HepG2 (cell line): ENCODE measurements around the gene ARHGAP9. TPM values are rescaled to one million over a fixed set of nuclear protein-coding genes. Genes with fewer than 3 reads are reported as not detected.

Experiments used
- HNRNPUL1 ChIP-seq: fragments of 200-400 bp; formaldehyde crosslinking; IDR thresholded peaks from 2 replicates; pipeline ENCODE4 v1.6.1; 2017; ENCODE audit warnings: low read depth, mild to moderate bottlenecking, low read length, moderate library complexity
- MTA3 ChIP-seq: sonication (generic); formaldehyde crosslinking; IDR thresholded peaks from 2 replicates; pipeline ENCODE4 v1.4.0; 2020; ENCODE audit warnings: missing genetic modification reagents
- MTF2 ChIP-seq: sonication (generic); formaldehyde crosslinking; IDR thresholded peaks from 2 replicates; pipeline ENCODE4 v1.5.0; 2020; ENCODE audit warnings: missing genetic modification reagents, borderline replicate concordance
- NFE2L1 ChIP-seq: sonication (generic); formaldehyde crosslinking; IDR thresholded peaks from 2 replicates; pipeline ENCODE4 v1.4.0; 2020; ENCODE audit warnings: missing genetic modification reagents, mild to moderate bottlenecking, borderline replicate concordance
- NR3C1 ChIP-seq: sonication (generic); formaldehyde crosslinking; IDR thresholded peaks from 2 replicates; pipeline ENCODE4 v1.4.0; 2020; ENCODE audit warnings: missing genetic modification reagents
- PRDM10 ChIP-seq: sonication (generic); formaldehyde crosslinking; IDR thresholded peaks from 2 replicates; pipeline ENCODE4 v1.4.0; 2020; ENCODE audit warnings: low read depth, missing genetic modification reagents
- REPIN1 ChIP-seq: sonication (generic); formaldehyde crosslinking; IDR thresholded peaks from 2 replicates; pipeline ENCODE4 v1.8.0; 2022; ENCODE audit warnings: missing genetic modification reagents, low read depth, mild to moderate bottlenecking, borderline replicate concordance
- SMAD1 ChIP-seq: sonication (generic); formaldehyde crosslinking; IDR thresholded peaks from 2 replicates; pipeline ENCODE4 v1.4.0; 2020; ENCODE audit warnings: missing genetic modification reagents, low read depth, mild to moderate bottlenecking, borderline replicate concordance
- SRY ChIP-seq: sonication (generic); formaldehyde crosslinking; IDR thresholded peaks from 2 replicates; pipeline ENCODE4 v1.8.0; 2022; ENCODE audit warnings: mild to moderate bottlenecking, missing genetic modification reagents
- TEAD2 ChIP-seq: sonication (generic); formaldehyde crosslinking; IDR thresholded peaks from 2 replicates; pipeline ENCODE4 v1.9.0; 2021; ENCODE audit warnings: missing genetic modification reagents
- THAP11 ChIP-seq: IDR thresholded peaks from 2 replicates; pipeline ENCODE4 v1.6.1; 2016; ENCODE audit warnings: missing biosample characterization, missing genetic modification reagents
- ZNF720 ChIP-seq: sonication (generic); formaldehyde crosslinking; IDR thresholded peaks from 2 replicates; pipeline ENCODE4 v1.4.0; 2020; ENCODE audit warnings: missing genetic modification reagents
- polyA plus RNA-seq, 8 experiments: library from polyadenylated mRNA; depleted of rRNA in 3 of 8; stranded (reverse) in 7 of 8; unstranded in 1 of 8; fragments of >200 nt; fragmentation: Illumina TruSeq in 4 of 8; extraction: Trizol in 4 of 8; gene quantifications; 2 replicates each; pipeline versions ENCODE4 v1.2.1 to v1.2.3, GENCODE V29; 2011 to 2016; ENCODE audit warnings: low read depth in 4 of 8, missing spikeins in 1 of 8, mixed read lengths in 1 of 8; ENCODE audit not compliant: insufficient read depth in 1 of 8
- total RNA-seq, 5 experiments: library from RNA; depleted of rRNA; stranded (reverse); fragments of >200 nt; fragmentation: Illumina TruSeq; extraction: Trizol; gene quantifications; 2 replicates each; pipeline ENCODE4 v1.2.3, GENCODE V29; 2016; ENCODE audit warnings: low read depth in 1 of 5
- TF ChIP-seq, protein P1 (sequence below): sonication (generic); formaldehyde crosslinking; IDR thresholded peaks from 2 replicates; pipeline ENCODE4 v1.5.0; 2020; ENCODE audit warnings: mild to moderate bottlenecking, missing genetic modification reagents
- TF ChIP-seq, protein P2 (sequence below): sonication (generic); formaldehyde crosslinking; IDR thresholded peaks from 2 replicates; pipeline ENCODE4 v1.5.1; 2020; ENCODE audit warnings: mild to moderate bottlenecking, missing genetic modification reagents, moderate library complexity

ARHGAP9 gene
- total and polyA plus RNA-seq, 2 of the 13 experiments (the other 11 are each of a cell fraction or from before 2014, with no cell fraction given) = 0.18 to 1.2 TPM

- TF ChIP-seq THAP11 (CRISPR knock-in tag) (no peak), ZNF720 (CRISPR knock-in tag) (no peak), HNRNPUL1 (no peak), MTF2 (CRISPR knock-in tag) (peak; percentile 48; the same call in 1 of the 2 replicates), PRDM10 (CRISPR knock-in tag) (no peak), TEAD2 (CRISPR knock-in tag) (no peak), MTA3 (CRISPR knock-in tag) (no peak), REPIN1 (no peak), SMAD1 (CRISPR knock-in tag) (no peak), SRY (CRISPR knock-in tag) (0 out of 2 replicates have a peak, but pooled peaks have one; percentile 71), NR3C1 (CRISPR knock-in tag) (no peak), NFE2L1 (CRISPR knock-in tag) (no peak)
- TF ChIP-seq, protein P1, sequence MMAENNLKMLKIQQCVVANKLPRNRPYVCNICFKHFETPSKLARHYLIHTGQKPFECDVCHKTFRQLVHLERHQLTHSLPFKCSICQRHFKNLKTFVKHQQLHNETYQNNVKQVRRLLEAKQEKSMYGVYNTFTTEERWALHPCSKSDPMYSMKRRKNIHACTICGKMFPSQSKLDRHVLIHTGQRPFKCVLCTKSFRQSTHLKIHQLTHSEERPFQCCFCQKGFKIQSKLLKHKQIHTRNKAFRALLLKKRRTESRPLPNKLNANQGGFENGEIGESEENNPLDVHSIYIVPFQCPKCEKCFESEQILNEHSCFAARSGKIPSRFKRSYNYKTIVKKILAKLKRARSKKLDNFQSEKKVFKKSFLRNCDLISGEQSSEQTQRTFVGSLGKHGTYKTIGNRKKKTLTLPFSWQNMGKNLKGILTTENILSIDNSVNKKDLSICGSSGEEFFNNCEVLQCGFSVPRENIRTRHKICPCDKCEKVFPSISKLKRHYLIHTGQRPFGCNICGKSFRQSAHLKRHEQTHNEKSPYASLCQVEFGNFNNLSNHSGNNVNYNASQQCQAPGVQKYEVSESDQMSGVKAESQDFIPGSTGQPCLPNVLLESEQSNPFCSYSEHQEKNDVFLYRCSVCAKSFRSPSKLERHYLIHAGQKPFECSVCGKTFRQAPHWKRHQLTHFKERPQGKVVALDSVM (CRISPR knock-in tag) = peak; percentile 48; the same call in 1 of the 2 replicates
- TF ChIP-seq, protein P2, sequence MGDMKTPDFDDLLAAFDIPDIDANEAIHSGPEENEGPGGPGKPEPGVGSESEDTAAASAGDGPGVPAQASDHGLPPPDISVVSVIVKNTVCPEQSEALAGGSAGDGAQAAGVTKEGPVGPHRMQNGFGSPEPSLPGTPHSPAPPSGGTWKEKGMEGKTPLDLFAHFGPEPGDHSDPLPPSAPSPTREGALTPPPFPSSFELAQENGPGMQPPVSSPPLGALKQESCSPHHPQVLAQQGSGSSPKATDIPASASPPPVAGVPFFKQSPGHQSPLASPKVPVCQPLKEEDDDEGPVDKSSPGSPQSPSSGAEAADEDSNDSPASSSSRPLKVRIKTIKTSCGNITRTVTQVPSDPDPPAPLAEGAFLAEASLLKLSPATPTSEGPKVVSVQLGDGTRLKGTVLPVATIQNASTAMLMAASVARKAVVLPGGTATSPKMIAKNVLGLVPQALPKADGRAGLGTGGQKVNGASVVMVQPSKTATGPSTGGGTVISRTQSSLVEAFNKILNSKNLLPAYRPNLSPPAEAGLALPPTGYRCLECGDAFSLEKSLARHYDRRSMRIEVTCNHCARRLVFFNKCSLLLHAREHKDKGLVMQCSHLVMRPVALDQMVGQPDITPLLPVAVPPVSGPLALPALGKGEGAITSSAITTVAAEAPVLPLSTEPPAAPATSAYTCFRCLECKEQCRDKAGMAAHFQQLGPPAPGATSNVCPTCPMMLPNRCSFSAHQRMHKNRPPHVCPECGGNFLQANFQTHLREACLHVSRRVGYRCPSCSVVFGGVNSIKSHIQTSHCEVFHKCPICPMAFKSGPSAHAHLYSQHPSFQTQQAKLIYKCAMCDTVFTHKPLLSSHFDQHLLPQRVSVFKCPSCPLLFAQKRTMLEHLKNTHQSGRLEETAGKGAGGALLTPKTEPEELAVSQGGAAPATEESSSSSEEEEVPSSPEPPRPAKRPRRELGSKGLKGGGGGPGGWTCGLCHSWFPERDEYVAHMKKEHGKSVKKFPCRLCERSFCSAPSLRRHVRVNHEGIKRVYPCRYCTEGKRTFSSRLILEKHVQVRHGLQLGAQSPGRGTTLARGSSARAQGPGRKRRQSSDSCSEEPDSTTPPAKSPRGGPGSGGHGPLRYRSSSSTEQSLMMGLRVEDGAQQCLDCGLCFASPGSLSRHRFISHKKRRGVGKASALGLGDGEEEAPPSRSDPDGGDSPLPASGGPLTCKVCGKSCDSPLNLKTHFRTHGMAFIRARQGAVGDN (CRISPR knock-in tag) = peak; percentile 73
Measured at GRCh38 chr12:57475271-57476161, 4.2 kb downstream of the ARHGAP9 start (continued).
